IgD-negative memory B cell (primary cell): ENCODE data around the gene GYG1. TPM values are rescaled to one million over a fixed set of nuclear protein-coding genes. Genes with fewer than 3 reads are reported as not detected.

Source experiments
- H3K27ac Mint-ChIP-seq, 3 donors: one replicate each; pipeline ENCODE4 v1.8.0; 2020 to 2022; ENCODE audit warnings: mild to moderate bottlenecking in 3 of 3, mixed read lengths in 3 of 3, moderate library complexity in 1 of 3
- H3K27me3 Mint-ChIP-seq: one replicate; pipeline ENCODE4 v1.8.0; 2021; ENCODE audit warnings: mixed read lengths
- H3K36me3 Mint-ChIP-seq: one replicate; pipeline ENCODE4 v1.8.0; 2020; ENCODE audit warnings: mild to moderate bottlenecking, mixed read lengths
- H3K4me1 Mint-ChIP-seq, 3 donors: one replicate each; pipeline ENCODE4 v1.8.0; 2020 to 2022; ENCODE audit warnings: mixed read lengths in 3 of 3, mild to moderate bottlenecking in 1 of 3
- H3K4me3 Mint-ChIP-seq, 4 donors: one replicate each; pipeline ENCODE4 v1.8.0; 2020 to 2022; ENCODE audit warnings: mild to moderate bottlenecking in 4 of 4, mixed read lengths in 4 of 4, moderate library complexity in 3 of 4
- H3K9me3 Mint-ChIP-seq, 3 donors: one replicate each; pipeline ENCODE4 v1.8.0; 2020 to 2021; ENCODE audit warnings: mixed read lengths in 3 of 3, mild to moderate bottlenecking in 1 of 3
- polyA plus RNA-seq: library from polyadenylated mRNA; unstranded; fragments of 300-500 nt; fragmentation: Illumina TruSeq; gene quantifications from one replicate; pipeline ENCODE4 v1.2.3, GENCODE V29; 2021

The GYG1 gene
- polyA plus RNA-seq, 1 donor from 2014 or later: 28.9 TPM

- H3K4me1 Mint-ChIP-seq: peaks cover 0 to 3% (median 2%) of the 10 kb centered on the region in 3 donors
- H3K4me3 Mint-ChIP-seq: no peak overlapping the region
- H3K27me3 Mint-ChIP-seq: no peaks in the 10 kb centered on the region
- H3K27ac Mint-ChIP-seq: no peak overlapping the region
- no peaks in the 10 kb centered on the region for H3K9me3 Mint-ChIP-seq
- peaks cover 10% of the 10 kb centered on the region for H3K36me3 Mint-ChIP-seq
Observed at GRCh38 chr3:149067883-149068282, 76.5 kb downstream of the GYG1 start.

Other genes with a start within 250 kb of the GYG1 start
- gene CPB1, start 163.7 kb upstream of the GYG1 start, polyA plus RNA-seq: not detected
- not detected for gene CPA3, start 126.2 kb upstream of the GYG1 start, polyA plus RNA-seq
- gene HLTF, start 95.0 kb downstream of the GYG1 start, polyA plus RNA-seq: 24.6 TPM
- 44.8 TPM for gene HPS3, start 138.1 kb downstream of the GYG1 start, polyA plus RNA-seq
- 0.24 TPM for gene CP, start 230.3 kb downstream of the GYG1 start, polyA plus RNA-seq